GM19025 (cell line): ENCODE data around the gene RSAD1.
"Not testable (repeated sequence)": the region's sequence is repeated elsewhere in the genome, so short reads cannot be mapped to it uniquely, and the experiment has no call there.

Source experiments
- ATAC-seq: cut with Tn5 transposase; IDR thresholded peaks from one replicate; pipeline ENCODE4 v1.9.1; 2021; ENCODE audit warnings: mild to moderate bottlenecking, low read depth, moderate library complexity; ENCODE audit not compliant: unreplicated experiment

The RSAD1 gene

DNA sequence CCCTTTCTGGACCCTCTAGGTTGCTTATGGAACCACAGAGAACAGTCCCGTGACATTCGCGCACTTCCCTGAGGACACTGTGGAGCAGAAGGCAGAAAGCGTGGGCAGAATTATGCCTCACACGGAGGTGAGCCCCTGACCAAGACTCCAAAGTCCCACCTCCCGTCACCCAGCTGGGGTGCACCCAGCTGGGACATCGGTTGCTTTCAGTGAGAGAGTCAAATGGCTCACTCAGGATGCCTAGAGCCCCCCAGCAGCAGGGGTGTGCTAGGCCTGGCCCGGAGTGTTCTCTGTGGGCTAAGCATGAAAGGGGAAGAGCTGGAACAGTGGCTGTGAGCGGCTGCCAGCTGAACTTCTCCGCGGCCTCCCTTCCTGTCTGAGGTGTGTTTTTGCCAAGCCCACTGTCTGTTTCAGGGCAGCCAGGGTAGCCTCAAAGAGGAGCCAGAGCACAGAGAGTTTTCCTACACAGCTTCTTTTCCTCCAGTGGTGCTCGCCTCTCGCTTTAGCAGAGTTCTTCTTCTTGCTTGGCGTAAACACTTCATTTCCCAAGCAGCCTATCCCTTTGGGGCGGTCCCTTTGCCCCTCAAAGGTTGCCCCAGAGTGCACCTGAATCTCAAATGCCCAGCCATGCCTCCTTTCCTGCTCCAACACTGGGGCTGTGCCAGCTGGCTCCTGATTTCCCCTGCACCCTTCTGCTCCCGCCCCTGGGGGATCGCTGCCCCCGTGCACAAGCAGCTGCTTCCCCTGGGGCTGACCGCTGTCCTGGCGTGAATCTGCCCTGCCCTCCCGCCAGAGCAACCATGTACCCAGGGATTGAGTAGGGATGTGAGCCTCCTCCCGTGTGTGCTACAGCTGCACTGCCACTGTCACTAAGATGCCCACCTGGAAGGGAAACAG is 7.4 kb upstream of the RSAD1 start:
- ATAC-seq: no peak

DNA sequence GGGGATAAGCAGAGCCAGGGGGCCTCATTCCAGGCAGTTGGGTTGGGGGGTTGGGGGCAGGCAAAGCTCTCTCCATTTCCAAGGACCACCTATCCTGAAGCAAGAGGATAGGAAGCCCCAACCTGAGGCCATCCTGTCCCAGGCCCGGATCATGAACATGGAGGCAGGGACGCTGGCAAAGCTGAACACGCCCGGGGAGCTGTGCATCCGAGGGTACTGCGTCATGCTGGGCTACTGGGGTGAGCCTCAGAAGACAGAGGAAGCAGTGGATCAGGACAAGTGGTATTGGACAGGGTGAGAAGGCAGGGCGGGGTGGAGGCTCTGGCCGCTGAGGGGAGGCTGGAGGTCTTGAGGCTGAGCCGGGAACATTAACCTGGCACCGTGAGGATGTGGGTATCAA is 6.4 kb upstream of the RSAD1 start:
- ATAC-seq: no peak

DNA sequence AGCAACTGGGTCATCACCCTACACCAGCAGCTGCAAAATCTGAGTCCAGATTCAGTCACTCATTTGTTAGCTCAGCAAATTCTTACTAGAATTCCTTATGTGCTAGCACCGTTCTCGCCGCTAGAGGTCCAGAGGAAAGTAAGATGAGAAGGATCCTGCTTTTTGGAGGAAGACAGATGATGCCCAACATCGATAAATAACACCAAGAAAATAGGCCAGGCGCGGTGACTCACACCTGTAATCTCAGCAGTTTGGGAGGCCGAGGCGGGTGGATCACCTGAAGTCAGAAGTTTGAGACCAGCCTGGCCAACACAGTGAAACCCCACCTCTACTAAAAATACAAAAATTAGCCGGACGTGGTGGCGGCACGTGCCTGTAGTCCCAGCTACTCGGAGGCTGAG is 5.9 kb upstream of the RSAD1 start:
- ATAC-seq: not testable (repeated sequence)

DNA sequence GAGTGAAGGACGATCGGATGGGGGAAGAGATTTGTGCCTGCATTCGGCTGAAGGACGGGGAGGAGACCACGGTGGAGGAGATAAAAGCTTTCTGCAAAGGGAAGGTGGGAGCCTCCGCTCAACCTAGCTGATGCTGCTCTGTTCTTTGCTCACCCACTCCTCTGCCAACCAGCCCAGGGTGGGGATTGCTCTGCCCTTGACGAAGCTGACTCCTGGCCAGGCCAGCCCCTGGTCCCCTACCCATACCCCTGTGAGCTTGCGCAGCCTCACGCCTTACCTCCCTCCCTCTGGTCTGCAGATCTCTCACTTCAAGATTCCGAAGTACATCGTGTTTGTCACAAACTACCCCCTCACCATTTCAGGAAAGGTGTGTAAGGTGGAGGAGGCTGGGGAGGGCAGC is 4.8 kb upstream of the RSAD1 start:
- no peak for ATAC-seq

DNA sequence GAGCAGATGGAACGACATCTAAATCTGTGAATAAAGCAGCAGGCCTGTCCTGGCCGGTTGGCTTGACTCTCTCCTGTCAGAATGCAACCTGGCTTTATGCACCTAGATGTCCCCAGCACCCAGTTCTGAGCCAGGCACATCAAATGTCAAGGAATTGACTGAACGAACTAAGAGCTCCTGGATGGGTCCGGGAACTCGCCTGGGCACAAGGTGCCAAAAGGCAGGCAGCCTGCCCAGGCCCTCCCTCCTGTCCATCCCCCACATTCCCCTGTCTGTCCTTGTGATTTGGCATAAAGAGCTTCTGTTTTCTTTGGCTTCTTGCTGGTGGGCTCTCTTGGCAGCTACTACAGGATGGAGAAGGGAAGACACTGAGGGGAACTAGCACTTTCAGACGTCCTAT is 4.1 kb upstream of the RSAD1 start:
- ATAC-seq: no peak

DNA sequence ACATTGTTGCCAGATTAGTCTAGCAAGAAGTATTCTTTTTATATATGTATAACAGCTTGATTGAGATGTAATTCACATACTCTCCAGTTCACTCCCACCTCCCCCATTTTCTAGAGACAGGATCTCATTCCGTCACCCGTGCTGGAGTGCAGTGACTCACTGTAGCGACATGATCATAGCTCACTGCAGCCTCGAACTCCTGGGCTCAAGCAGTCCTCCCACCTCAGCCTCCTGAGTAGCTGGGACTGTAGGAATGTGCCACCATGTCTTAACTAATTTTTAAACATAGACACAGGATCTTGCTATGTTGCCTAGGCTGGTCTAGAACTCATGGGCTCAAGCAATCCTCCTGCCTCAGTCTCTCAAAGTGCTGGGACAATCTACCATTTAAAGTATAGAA is 3.3 kb upstream of the RSAD1 start:
- ATAC-seq: no peak

DNA sequence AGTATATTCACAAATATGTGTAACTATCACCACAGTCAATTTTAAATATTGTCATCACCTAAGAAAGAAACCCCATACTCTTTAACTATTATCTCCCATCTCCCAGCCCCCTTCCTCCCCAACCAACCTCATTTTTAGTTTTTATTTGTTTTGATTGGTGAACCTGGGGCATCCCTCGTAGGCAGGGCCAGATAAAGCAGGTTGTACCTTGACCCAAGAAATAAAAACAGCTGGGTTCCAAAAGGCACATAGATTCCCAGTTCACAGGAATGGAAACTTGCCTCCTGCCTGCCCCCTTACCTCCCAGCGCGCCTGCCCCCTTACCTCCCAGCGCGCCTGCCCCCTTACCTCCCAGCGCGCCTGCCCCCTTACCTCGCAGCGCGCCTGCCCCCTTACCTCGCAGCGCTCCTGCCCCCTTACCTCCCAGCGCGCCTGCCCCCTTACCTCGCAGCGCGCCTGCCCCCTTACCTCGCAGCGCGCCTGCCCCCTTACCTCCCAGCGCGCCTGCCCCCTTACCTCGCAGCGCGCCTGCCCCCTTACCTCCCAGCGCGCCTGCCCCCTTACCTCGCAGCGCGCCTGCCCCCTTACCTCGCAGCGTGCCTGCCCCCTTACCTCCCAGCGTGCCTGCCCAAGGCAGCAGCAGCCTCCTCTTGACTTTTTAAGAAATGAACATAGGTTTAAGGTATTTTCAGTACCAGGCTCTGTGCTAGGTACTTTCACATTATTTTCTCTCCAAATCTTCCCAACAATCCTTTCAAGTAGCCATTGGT is 2.7 kb upstream of the RSAD1 start:
- not testable (repeated sequence) for ATAC-seq

DNA sequence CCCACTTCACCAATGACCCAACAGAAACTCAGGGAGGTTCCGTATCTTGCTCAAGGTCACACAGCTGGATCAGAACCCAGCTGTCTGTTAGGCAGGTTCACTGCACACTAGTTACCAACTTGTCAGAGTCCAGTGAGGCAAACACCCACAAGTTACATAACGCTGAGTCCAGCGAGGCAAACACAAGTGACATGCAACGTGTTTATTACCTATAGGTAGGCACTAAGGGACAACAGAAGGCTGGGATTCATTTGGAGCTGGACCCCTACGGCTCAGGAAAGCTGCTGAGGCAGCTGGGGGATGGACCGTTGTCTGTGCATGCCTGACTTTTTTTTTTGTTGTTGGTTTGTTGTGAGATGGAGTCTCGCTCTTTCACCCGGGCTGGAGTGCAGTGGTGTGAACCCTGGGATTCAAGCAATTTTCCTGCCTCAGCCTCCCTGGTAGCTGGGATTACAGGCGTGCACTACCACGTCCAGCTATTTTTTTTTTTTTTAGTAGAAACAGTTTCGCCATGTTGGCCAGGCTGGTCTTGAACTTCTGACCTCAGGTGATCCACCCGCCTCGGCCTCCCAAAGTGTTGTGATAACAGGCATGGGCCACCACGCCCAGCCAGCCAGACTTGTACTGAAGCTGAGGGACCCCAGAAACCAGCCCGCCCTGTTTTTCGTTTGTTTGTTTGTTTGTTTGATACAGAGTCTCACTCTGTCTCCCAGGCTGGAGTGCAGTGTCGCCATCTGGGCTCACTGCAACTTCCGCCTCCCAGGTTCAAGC is 1.9 kb upstream of the RSAD1 start:
- ATAC-seq: no peak

DNA sequence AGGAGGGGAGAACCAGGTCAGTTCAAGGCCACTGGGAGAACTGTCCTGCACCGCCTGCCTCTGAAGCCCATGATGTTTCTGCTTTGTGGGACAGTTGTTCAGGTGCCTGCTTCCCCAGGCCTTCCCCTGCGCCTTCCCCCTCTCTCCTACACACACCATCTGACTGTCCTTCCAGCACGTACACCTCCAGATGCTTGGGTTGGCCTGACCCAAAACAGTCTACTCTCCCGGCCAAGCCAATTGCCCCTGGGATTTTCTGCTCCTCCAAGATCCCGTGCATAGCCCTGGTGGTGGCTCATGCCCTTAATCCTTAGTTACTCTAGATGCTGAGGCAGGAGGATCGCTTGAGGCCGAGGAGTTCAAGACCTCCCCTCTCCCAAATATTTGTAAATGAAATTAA is 684 bp upstream of the RSAD1 start:
- ATAC-seq: no peak

DNA sequence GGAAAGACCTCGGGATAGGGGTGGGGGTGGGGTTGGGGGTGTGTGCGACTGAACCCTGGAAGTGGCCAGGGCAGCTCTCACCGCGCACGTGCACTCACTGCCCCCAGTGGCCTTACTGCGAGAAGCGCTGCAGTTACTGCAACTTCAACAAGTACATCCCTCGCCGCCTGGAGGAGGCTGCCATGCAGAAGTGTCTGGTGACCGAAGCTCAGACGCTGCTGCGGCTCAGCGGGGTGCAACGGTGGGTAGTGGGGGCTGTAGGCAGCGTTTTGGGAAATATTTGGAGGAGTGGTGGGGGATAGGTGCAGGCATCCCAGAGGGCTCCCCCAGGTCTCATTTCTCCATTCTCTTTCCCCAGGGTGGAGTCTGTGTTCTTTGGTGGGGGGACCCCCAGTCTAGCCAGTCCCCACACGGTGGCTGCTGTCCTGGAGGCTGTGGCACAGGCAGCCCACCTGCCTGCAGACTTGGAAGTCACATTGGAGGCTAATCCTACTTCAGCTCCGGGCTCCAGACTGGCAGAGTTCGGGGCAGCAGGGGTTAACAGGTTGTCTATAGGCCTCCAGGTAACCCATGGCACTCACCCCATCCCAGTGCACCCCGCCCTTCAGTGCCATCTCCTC is 972 bp downstream of the RSAD1 start:
- no peak for ATAC-seq

DNA sequence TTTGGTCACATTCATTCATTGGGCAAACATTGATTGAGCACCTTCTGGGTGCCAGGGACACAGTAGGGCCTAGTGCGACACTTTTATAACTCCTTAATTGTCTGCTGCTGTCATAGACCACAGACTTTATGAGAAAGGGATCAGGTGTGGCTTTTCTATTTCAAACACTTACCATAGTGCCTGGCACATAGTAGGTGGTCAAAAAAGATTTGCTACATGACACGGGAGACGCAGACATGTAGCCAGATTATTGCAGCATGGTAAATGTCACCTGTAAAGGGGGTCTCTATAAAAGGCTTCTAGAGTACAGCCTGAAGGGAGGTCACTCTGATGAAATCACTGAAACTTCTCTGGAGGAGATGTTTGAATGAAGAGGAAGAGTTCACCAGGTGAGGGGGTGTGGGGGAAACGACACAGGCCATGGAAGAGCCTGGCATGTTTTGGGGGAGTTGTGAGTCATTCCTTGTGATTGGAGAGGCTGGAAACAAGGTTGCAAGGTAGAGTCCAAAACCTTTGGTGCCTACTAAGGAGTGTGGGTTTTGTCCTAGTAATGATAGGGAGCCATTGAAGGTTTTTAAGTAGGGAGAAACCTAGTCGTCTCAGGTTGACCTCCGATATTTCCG is 1.6 kb downstream of the RSAD1 start:
- ATAC-seq: no peak

DNA sequence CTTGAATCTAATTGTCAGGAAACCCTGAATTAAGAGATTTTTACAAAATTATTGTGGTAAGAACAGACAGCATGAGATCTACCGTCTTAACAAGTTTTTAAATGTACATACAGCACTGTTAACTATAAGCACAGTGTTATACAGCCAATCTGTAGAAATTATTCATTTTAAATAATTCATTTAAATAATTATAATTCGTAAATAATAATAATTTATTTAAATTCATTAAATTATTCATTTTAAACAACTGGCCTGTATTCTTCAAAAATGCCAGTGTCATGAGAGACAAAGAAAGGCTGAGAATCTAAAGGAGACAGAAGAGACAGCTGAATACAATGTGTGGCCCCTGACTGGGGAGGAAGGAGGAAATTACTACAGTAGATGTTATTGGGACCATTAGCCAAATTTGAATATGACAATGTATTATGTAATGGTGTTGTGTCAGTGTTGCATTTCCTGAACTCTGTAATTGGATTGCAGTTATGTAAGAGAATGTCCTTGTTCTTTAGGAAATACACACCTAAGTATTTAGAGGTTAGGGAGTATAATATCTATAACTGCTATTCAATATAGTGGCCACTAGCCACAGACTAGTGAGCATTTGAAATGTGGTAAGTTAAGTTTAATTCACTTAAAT is 2.3 kb downstream of the RSAD1 start:
- no peak for ATAC-seq

DNA sequence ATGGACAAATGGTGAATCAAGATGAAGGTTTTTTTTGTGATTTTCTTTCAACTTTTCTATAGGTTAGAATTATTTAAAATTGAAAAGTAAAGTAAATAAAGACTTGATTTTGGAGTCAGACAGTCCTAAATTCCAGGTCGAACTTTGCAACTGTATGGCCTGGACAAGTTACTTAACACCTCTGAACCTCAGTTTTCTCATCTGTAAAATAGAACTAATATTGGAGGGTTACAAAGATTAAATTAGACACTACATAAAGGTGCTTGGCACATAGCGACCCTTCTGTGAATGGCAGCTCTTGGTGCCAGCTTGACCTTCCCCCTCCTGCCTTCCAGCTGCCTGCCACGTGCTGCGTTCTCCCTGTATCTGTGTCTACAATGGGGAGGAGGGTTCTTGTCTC is 3.0 kb downstream of the RSAD1 start:
- no peak for ATAC-seq

DNA sequence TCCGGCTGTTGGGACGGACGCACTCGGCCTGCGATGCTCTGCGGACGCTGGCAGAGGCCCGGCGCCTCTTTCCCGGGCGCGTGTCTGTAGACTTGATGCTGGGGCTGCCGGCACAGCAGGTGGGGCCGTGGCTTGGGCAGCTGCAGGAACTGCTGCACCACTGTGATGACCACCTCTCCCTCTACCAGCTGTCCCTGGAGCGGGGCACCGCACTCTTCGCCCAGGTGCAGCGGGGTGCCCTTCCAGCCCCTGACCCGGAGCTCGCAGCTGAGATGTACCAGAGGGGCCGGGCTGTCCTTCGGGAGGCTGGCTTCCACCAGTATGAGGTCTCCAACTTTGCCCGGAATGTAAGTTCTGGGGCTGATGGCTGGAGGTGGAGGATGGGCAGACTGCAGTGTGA is 3.5 kb downstream of the RSAD1 start:
- no peak for ATAC-seq

DNA sequence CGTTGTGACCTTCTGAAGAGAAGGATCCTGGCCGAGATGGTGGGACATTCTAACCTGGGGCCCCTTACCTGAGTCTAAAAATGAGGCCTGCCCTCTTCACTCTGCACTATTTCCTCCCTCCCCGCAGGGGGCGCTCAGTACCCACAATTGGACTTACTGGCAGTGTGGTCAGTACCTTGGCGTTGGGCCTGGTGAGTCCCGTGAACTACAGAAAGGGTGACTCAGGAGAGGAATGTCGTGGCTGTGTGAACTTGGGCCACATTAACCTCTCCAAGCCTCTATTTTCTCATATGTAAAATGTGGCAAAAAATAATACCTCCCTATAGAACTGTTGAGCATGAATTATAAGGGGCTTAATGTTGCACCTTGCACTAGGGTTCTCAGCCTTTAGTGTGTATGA is 3.9 kb downstream of the RSAD1 start:
- no peak for ATAC-seq

DNA sequence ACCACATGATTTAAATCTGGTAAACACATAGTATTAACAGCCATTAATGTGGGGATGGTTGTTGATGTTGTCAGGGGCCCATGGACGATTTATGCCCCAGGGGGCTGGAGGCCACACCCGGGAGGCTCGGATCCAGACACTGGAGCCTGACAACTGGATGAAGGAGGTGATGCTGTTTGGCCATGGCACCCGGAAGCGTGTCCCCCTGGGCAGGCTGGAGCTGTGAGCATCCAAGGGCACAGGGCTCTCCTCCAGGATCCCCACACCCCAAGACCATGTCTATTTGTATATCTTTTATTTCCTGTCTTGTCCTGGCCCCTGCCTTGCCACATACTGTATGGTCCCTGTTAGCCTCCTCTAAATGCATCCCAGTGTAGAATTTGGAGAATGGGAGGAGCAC is 4.6 kb downstream of the RSAD1 start:
- ATAC-seq: no peak

DNA sequence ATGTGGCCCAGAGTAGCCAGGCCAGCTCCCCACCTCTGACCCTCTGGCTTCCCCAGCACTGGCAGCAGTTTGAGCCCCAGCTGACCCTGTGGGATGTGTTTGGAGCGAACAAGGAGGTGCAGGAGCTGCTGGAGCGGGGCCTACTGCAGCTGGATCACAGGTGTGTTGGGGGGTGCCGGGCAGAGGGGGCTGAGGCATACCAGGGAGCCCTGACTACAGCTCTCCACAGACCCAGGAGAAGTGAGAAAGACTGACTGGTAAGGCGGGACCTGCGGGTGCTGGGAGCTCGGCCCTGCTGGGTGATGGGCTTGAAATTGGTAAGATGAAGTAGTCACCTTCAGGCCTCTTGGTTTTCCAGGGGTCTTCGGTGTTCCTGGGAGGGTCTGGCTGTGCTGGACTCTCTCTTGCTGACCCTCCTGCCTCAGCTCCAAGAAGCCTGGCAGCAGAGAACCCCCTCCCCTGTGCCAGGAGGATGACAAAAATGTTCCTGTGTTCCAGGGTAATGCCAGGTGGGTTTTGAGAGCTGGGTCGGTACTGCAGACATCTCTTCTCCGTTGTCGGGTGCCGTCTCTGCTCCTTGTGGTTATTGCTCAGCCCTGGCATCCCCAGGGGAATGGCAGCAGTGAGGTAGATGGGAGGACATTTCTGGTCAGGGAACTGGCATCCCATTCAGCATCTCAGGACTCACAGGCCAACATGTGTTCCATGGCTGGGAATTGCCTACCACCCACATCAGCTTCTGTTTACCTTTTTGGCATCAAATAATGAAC is 5.9 kb downstream of the RSAD1 start:
- no peak for ATAC-seq

DNA sequence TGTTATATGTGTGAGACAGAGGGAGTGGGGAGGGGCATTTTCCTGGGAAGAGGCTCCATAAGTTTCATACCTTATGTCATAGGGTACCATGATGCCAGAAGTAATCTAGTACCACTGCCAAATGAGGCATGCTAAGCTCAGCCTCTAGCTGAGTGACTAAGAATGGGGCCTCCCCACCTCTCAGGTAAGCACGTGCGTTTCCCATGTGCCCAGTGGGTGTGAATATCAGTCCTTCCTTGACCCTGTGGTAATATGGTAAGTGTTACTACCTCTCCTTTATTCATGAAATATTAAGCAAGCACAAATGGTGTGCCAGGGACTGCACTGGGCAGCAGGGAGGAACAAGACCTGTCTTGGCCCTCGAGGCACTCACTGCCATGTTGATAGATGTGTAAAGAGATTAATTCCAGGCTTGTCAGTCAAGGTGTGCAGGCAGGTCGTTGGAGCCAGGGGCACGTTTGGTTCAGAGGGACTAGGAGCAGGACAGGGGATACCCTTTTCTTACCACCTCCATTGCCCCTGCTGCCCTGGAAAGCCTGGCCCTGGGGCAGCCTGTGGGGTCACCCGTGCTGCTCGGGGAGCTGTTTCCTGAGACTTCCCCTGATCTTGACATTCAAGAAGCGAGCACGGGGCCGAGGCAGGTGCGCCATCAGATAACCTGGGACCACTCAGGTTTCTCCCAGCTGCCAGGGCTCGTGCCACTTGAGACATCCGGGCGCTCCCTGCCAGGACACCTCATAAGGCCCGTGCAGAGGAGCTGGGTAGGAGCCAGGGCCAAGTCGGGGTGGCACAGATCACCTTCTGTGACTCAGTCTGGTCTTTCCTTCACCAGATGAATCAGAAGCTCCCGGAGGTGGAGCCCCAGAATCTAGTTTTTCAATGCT is 8.8 kb downstream of the RSAD1 start:
- no peak for ATAC-seq
